HG03135 (cell line): ENCODE measurements around the gene CCDC30.
"Not testable (repeated sequence)": the region's sequence is repeated elsewhere in the genome, so short reads cannot be mapped to it uniquely, and the experiment has no call there.

Experiments
- ATAC-seq: cut with Tn5 transposase; IDR thresholded peaks from one replicate; pipeline ENCODE4 v1.9.1; 2021; ENCODE audit warnings: mild to moderate bottlenecking, moderate library complexity; ENCODE audit not compliant: unreplicated experiment

Gene CCDC30

DNA sequence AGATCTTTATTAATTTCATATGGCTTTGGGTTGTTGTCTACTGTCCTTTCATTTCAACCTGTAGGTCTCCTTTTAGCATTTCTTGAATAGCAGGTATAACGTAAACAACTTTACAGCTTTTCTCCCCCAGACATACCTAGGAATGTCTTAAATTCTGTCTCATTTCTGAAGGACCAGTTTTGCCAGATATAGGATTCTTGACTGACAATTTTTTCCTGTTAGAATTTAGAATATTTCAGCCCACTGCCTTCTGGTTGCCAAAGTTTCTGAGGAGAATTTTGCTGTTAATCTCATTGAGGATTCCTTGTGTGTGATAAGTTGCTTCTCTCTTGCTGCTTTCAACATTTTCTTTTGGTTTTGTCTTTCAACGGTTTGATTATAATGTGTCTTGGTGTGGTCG, 60.1 kb downstream of the CCDC30 start:
- ATAC-seq: no peak

DNA sequence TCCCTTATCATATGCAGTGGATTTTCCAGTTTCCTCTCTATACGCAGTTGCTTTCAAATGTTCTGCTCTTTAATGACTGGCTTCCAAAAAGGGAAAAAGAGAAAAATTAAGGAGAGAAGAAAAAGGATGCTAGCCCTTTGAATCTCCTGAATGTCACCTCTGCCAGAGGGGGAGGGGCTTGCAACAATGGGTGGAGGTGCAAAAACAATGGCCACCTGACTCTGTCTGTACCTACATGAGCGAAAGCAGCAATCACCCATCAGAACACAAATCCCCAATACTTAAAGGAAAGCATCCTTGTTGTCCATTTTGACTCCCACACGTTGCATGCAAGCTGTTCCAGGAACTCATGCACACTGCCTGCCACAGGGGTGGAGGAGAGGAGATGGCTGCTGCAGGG, 61.2 kb downstream of the CCDC30 start:
- ATAC-seq: no peak

DNA sequence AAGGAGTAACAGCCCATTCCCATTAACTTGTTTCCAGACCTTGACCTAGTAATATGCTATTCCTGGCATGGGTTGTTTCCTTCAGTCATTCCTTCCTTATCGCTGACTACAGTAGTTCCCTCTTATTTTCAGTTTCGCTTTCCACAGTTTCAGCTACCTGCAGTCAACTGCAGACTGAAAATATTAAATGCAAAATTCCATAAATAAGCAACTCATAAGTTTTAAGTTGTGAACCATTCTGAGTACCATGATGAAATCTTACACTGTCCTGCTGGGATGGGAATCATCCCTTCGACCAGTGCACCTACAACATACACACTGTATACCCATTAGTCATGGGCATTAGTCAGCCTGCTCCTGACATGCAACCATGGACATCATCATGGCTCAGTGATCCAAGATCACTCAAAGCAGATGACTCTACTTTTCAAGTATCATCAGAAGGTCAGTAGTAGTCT, 66.7 kb downstream of the CCDC30 start:
- no peak for ATAC-seq

DNA sequence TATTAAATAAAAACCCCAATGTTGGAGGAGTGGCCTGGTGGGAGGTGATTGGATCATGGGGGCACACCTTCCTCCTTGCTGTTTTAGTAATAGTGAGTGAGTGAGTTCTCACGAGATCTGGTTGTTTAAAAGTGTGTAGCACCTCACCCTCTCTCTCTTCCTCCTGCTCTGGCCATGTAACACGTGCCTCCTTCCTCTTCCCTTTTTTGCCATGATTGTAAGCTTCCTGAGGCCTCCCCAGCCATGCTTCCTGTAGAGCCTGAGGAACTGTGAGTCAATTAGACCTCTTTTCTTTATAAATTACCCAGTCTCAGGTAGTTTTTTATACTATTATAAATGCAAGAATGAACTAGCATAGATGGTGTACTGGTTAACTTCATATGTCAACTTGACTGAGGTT, 68.0 kb downstream of the CCDC30 start:
- ATAC-seq: no peak

DNA sequence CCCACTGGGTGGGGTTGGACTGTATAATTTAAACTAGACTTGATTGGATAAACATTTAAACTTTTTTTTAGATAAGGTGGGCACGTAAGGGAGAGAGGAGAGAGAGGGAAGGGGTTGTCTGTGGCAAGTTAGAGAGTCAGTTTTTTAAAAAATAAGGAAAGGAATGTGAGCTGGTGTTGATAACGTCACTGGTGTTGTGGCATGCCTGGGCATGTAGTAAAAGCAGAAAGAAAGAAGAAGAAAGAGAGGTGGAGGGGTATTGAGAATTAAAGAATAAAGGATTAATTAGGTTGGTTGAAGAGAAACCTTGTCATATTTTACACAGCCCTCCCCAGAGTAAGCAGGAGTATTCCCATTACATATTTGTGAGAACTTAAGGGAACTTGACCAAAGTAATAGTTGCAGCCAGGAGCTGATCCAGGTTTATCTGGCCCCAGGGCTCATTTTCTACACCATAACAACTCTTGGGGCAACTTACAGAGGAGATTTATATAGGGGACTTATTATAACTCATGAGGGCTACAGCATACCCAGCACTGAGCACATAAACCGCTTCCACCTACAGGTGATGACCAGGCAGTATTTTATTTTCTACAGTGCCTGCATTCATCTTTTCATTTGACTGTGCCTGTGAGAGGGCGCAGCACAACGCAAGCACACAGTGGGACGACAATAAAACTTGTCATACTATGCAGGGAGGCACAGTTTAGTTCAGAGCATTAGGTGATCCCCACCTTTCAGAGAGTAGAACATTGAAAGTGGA, 70.2 kb downstream of the CCDC30 start:
- no peak for ATAC-seq

DNA sequence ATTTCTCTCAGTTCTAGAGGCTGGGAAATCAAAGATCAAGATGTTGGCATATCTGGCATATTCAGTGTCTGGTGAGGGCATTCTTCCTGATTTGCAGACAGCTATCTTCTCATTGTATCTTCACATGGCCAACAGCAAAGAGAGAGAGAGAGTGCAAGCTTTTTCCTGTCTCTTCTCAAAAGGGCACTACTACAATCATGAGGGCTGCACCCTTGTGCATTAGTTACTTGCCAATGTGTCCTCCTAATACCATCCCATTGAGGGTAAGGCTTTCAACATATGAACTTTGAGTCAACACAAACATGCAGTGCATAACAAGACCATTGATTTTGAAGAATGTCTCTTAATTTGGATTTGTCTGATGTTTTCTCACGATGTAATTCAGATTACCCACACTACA, 78.0 kb downstream of the CCDC30 start:
- ATAC-seq: no peak

DNA sequence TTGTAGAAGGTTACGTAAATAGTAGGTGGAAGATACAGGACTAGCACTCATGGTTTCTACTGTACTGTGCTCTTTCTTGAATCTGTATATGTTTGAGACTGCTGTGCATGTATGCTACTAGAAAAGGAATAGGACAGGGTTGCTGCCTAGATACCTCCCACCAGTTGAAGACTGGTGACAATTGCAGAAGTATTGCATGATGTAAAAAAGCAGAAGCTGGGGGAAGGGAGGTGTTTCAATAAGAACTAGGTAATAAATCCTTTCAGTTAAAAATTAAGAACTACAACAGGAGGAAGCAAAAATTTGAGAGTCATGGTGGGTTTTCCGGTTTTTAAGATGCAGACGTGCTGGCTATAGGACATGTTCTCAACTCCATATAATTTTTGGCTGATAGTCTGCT, 88.1 kb downstream of the CCDC30 start:
- no peak for ATAC-seq

DNA sequence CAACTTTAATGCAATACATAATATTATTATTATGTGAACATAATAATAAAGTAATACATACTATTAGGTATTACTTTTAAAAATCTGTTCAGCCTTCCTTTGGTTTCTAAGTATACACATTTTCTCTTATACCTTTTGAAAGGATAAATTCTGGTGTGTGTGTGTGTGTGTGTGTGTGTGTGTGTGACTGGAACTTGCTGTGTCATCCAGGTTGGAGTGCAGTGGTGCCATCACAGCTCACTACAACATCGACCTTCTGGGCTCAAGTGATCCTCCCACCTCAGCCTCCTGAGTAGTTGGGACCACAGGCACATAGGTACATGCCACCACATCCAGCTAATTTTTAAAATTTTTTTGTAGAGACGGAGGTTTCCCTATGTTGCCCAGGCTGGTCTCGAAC, 88.5 kb downstream of the CCDC30 start:
- ATAC-seq: no peak

DNA sequence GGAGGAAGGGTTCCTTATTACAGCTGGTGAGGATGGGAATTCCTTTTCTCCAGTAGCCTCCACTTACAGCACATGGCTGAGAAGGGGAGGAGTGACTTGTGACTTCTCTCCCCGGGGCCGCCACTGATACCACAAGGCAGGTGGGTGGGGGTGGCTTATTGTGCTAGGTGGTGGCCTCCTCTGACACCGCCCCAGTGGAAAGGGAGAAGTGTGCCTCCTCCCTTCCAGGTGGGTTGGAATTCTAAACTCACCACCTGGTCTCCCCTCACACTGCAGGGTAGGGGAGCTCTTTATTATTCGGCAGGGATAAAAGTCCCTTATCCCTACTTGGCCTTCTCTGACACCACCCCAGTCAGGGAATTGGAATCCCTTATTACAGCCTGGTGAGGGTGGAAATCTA, 89.5 kb downstream of the CCDC30 start:
- ATAC-seq: no peak

DNA sequence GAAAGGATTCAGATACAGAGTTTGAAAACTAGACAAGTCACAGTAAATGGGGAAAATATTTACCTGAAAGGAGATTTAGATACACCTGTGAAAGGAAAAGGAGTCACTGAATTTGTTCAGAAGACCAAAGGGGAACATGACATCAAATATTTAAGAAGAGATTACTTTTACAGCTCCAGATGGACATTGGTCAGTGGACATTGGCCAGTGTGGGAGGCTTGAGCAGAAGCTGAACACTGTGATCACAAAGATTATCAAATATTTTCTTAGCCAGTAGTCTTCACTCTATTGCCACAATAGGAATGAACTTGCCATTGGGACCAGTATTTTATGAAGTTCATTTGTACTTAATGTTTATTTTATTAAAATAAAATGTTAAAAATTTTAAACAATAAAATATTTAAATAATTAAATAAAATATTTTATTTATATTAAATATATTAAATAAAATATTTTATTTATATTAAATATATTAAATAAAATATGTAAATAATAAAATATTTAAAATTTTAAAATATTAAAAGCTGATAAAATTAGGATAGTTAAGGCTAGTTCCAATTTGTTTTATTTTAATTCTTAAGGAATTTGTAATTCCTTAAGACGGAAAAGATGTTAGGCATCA, 94.3 kb downstream of the CCDC30 start:
- no peak for ATAC-seq

DNA sequence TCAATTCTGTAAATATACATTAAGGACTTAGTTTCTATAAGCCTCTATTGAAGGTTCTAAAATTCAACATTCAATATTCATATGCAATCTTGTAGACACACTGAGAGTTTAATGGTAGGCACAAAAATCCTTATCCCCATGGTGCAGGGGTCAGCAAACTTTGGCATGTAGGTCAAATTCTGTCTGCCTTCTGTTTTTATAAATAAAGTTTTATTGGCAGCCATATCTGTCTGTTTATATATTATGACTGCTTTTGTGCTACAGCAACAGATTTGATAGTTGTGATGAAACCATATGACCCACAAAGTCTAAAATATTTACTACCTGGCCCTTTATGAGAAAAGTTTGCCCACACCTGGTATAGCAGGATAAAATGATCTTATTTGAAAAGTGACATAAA, 104.0 kb downstream of the CCDC30 start:
- ATAC-seq: no peak

DNA sequence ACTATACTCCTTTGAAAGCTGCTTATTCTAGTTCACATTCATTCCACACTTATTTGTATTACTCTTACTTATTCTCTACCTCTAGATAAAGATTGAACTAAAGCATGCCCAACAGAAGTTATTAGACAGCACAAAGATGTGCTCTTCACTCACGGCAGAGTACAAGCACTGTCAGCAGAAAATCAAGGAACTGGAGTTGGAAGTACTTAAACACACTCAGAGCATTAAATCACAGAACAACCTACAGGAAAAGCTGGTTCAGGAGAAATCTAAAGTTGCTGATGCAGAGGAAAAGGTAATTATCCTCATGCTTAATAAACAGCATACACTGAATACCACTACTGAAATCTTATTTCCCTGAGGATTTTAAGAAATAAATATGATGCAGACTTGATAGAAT, 113.8 kb downstream of the CCDC30 start:
- ATAC-seq: no peak

DNA sequence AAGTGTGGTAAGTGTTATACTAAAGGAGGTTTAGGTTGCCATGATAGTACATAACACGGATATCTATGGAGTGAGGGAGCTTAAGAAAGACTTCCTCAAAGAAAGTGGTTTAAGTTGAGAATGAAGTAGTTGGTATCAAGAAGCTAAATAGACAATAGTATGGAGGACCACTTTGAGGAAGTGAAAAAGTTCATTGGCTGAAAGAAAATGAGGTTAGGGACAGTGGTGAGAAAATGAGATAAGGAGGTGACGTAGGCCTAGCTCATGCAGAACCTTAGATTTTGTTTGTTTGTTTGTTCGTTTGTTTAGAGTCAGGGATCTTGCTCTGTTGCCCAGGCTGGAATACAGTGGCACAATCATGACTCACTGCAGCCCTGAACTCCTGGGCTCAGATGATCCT, 122.9 kb downstream of the CCDC30 start:
- no peak for ATAC-seq

DNA sequence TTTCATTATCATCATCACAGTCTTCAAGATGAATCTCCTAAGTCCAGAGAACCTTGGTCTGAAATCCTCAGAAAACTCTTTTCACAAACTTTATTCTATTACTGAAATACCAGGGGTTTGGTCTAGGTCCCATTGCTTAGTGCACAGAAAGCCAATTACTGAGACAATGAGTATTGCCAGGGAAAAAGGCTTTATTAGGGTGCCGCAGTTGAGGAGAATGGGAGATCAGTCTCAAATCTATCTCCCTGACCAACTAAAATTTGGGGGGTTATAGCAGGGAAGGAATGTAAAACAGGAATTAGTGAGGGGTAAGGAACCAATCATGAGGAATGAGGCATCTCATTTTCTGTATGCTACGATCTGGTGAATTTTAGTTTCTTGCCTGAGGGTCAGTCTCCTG, 124.7 kb downstream of the CCDC30 start:
- ATAC-seq: no peak

DNA sequence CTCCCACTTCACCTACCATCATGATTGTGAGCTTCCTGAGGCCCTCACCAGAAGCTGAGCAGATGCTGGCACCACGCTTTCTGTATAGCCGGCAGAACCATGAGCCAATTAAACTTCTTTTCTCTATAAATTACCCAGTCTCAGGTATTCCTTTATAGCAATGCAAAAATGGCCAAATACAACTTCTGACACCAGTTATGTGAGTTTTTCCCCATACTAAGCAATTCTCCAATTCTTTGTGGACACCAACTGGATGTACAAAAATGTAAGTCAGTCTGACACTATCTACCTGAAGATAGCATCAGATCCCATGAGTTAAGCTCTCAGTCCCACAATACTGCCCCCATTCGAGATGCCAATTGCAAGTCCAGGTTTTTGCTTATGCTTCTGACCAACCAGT, 129.7 kb downstream of the CCDC30 start:
- no peak for ATAC-seq

DNA sequence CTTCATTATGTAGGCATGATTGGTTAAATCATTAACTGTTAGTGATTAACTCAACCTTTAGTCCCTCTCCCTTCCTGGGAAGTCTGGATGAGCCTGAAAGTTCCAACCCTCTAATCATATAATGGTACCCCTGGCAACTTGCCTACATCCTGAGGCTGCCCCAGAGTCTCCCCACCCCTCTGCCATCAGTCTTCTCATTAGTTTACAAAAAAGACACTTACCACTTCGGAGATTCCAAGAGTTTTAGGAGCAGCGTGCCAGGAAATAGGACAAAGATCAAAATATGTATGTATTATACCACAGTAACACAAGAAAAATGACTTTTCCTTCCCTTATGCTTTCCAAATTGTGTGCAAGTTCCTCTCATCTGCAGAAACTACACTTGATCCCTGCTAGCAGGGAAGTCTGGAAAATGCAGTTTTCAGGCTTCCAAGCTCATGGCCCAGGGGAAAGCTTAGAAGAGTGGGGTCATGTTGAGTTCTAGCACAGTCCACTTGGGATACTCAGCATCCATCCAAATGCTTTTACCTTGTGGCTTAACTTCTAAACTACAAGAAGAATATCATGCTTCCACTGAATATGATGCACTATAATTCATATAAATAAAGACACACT, 130.5 kb downstream of the CCDC30 start:
- no peak for ATAC-seq

DNA sequence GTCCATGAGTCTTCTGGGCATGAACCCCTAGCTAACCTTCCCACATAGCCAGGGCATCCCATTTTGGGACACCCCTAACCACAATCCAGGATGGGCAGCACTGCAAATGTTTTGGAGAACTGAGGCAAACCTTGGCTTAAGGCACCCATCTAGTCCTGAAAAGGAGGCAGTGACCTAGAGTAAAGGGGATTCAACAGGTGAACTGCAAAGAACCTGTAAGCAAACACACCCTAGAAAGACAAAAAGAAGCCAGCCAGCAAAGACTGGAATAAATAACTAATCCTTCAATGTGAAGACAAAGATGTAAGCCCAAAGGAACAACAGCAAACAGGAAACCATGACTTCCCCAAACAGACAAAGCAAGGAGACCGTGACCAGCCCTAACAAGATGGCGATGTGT, 138.4 kb downstream of the CCDC30 start:
- no peak for ATAC-seq

DNA sequence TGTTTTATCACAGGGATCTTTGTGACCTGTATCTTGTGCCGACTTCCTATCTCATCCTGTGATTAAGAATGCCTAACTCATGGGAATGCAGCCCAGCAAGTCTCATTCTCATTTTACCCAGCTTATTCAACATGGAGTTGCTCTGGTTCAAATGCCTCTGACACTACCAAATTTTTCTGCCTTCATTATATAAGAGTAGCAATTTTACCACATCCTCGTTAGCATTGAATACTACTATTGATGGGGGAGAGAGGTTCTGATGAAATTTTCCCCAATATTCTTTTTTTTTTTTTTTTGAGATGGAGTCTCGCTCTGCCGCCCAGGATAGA, 150.7 kb downstream of the CCDC30 start:
- no peak for ATAC-seq

DNA sequence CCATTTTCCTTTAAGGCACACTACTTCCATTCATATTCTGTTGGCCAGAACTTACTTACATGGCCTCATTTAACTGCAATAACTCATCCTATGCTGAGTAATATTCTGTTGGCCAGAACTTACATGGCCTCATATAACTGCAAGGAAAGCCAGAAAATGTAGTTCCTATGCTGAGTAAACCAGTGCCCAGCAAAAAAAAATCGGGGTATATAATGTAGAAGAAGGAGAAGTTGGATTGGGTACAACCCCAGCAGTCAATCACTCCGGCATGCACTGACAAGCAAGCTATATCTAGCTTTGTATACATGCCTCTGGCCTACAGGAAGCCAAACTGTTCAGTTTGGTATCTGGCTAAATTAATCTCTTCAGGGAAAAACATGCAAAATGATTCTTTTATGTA, 155.8 kb downstream of the CCDC30 start:
- no peak for ATAC-seq

DNA sequence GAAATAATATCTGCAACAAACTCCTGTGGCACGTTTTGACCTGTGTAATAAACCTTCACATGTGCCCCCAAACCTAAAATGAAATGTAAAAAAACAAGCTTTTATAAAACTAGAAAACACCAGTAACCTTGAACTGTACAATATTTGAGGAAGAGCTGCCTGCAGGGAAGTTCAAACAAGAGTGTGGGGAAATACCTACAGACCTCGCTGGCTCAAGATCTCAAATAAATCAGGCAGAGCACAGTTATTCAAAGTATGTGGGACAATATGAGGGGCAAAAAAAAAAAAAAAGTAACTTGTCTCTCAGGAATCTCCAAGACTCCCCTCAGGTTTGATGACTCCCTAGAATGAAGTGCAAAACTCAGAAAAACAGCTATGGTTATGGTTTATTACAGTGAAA, 157.2 kb downstream of the CCDC30 start:
- no peak for ATAC-seq

DNA sequence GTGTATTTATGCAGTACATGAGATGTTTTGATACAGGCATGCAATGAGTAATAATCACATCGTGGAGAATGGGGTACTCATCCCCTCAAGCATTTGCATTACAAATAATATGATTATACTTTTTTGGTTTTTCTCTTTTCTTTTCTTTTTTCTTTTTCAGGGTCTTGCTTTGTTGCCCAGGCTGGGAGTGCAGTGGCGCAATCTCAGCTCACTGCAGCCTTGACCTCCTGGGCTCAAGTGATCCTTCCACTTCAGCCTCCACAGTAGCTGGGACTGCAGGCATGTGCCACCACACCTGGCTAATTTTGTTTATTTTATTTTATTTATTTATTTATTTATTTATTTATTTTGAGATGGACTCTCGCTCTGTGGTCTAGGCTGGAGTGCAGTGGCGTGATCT, 158.1 kb downstream of the CCDC30 start:
- ATAC-seq: not testable (repeated sequence)

DNA sequence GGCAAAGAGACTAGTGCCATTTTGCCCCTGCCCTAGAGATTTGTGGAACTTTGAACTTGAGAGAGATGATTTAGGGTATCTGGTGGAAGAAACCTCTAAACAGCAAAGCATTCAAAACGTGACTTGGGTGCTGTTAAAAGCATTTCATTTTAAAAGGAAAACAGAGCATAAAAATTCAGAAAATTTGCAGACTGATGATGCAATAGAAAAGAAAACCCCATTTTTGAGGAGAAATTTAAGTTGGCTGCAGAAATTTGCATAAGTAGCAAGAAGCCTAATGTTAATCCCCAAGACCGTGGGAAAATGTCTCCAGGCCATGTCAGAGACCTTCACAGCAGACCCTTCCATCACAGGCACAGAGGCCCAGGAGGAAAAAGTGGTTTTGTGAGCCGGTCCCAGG, 164.1 kb downstream of the CCDC30 start:
- ATAC-seq: not testable (repeated sequence)
